HG03103 (cell line): ENCODE data around the gene PALD1.
A peak's percentile ranks its signal among the peaks of the same experiment; 100 is the strongest.

ENCODE experiments used
- ATAC-seq: cut with Tn5 transposase; IDR thresholded peaks from one replicate; pipeline ENCODE4 v1.9.1; 2021; ENCODE audit warnings: low read depth; ENCODE audit not compliant: unreplicated experiment

The PALD1 gene

DNA sequence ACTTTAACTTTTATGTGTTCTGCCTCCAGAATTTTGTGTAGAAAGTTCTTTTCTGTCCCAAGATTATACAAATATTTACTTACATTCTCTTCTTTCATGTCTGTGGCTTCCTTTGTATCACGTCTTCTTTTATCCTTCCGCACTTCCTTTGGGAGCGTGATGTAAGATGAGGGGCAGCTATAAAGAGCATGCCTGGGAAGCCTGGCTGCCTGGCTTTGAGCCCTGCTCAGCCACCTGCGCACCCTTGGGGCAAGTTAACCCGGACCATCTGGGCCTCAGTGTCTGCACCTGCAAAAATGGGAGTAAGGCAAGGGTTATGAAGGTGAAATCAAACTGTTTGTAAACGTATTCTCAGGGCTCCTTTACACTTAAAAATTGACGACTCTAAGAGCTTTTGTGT, 25.2 kb downstream of the PALD1 start:
- no peak for ATAC-seq

DNA sequence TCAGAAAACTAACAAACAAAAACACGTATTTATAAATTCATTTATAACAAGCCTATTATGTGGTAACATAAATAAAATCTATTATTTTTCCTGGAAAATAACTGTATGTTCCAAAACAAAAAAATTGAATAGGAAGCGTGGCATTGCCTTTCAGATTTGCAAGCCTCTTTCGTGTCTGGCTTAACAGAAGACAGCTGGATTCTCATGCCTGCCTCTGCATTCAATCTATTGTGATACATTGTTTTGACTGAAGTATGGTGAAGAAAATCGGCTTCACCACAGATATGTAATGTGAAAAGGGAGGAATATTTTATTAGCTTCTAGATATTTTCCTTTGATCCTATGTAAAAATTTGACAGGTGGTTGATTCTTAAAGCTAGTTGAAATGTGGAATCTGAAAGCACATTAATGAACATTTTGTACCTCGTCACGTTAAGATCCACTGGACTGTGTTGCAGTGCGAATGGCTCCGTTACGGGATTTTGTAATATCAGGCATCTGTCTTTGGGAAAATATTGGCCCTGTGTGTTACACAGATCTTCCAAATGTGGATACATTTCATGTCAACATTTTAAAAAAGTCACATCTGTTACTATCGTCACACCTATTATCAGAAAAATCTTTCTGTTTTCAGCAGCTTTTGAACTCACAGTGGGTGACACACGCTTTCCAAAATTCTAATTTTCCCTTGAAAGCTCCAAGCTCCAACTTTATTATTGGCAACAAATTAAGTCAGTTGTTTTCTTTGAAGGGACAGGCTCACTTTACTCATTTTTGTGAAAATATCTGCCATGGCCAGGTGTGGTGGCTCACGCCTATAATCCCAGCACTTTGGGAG, 26.2 kb downstream of the PALD1 start:
- ATAC-seq: no peak

DNA sequence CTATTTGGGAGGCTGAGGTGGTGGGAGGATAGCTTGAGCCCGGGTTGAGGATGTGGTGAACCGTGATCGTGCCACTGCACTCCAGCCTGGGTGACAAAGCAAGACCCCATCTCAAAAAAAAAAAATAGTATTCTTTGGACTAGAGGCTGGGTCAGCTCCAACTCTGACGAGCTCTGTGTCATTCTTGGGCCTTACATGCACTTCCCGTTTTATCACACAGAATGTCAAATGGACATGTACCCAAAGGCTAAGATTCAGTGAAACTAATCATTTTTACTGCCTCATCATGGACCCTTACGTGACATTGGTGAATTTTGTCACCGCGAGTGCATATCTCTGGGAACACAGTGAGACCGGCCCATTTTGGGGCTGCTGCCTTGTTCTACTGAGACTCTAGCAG, 27.3 kb downstream of the PALD1 start:
- no peak for ATAC-seq

DNA sequence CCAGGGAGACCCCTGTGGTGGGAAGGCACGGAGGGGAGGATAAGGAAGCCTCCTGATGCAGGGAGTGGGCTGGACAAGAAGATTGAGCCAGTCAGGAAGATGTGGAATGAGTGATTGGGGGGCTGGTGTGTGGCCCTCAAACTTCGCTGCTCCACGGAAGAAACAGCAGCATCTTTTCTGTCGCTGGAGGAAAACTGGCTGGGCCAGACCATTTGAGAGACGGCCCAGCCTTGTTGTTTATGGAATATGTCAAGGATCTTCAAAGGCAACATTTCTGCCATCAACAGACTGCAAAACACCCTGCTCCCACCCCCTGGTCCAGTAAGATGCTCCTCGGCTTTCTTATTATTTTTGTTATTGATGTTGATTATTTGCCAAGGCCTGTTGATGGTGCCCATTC, 29.4 kb downstream of the PALD1 start:
- no peak for ATAC-seq

GRCh38 chr10:70508912-70509756, 30.6 kb downstream of the PALD1 start:
- no peak for ATAC-seq

GRCh38 chr10:70509757-70510147, 31.2 kb downstream of the PALD1 start:
- no peak for ATAC-seq

DNA sequence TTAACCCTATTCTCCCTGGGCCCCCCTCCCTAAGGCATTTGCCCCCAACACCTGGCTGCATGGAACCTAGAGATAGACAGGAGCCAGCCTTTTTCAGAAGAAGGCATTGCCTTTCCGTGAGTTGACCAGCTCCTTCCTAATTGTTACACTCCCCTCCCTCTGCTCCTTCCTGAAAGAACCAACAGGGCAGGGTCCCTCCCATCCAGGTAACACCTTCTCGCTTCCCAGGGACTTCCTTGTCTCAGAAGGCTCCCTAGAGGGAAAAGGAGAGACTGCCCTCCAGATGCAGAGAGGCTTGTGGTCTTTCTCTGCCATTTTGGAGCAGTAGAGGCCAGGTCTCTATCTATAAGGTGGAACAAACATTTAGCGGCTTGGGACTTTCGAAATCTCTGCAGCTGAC, 31.9 kb downstream of the PALD1 start:
- no peak for ATAC-seq

GRCh38 chr10:70510904-70511303, 32.3 kb downstream of the PALD1 start:
- ATAC-seq: no peak

DNA sequence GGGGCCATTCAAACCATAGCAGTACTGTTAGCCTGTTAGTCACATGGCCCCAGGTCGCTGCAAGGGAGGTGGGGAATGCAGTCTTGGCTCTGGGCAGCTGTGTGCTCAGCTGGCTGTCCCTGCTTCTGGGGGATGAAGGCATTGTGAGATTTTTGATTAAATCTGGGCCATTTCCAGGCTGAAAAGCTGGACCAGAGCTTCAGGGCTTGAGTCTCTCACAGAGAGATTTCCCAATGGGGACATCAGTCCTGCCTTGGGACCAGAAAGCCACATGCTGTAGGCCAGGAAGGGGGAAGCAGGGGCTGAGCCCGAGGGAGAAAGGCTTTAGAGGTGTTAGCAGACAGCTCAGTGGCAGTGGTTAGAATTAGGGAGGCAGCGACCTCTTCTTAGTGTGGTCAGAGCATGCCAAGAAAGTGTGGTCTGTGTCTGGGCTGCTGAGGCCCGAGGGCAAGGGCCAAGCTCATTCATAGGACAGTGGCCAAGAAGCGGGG, 33.6 kb downstream of the PALD1 start:
- ATAC-seq: no peak

GRCh38 chr10:70513848-70514309, 35.3 kb downstream of the PALD1 start:
- peak; percentile 89 for ATAC-seq

DNA sequence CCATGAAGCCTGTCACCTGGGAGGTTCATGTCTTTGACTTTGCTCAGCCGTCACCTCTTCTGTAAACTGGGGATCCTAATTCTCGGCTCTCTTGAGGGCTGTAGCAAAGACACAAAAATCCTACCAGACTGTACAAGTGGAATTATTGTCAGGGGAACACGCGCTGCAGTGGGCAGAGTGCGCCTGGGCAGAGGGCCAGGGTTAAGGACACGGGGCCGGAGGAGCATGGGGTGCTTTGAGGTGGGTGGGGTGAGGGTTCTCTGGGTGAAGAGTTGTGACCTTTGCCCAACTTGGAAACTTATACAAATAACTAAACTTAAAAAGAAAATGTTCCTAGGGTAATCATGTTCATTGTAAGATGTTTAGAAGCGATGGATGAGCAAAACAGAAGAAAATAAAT, 36.0 kb downstream of the PALD1 start:
- ATAC-seq: no peak

- no peak for ATAC-seq
Measured at GRCh38 chr10:70515035-70515667, 36.6 kb downstream of the PALD1 start.

- ATAC-seq: no peak
Measured at GRCh38 chr10:70518695-70519094, 40.1 kb downstream of the PALD1 start.

DNA sequence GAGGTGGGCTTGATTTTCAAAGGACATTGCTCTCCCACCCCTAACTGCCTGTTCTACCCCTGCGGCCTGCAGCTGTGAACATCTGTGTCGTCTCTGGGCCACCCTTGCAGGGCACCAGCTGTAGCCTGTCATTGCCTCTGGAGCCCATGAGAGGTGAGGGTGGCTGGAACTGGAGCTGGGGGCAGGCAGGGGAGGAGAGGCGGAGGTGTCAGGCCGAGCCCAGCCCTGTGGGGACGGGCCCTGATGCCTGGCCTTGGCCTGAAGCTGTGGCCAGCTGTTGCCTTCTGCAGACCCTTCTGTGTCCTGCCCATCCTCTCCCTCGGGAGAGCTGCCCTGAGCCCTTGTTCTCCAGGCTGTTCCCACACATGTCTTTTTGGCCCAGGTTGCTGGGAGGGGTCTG, 44.5 kb downstream of the PALD1 start:
- no peak for ATAC-seq

GRCh38 chr10:70523549-70523948, 45.0 kb downstream of the PALD1 start:
- ATAC-seq: no peak

DNA sequence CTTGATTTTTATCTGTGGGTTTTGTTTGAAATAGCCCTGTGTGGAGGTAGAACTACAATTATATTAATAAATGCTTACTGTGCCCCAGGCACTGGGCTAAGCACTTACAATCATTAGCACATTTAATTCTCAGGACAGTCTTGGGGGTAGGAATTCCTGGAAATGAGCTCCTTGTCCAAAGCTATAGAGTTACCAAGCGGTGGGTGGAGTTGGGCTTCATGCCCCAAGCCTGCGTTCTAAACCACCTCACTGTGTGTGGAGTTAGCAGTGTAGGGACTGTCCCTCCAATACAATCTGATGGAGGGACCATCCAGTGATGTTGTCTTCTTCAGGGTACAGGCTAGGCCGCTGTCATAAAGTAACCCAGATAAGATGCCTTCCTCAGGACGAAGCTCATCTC, 49.7 kb downstream of the PALD1 start:
- ATAC-seq: no peak

GRCh38 chr10:70528741-70529362, 50.3 kb downstream of the PALD1 start:
- no peak for ATAC-seq

DNA sequence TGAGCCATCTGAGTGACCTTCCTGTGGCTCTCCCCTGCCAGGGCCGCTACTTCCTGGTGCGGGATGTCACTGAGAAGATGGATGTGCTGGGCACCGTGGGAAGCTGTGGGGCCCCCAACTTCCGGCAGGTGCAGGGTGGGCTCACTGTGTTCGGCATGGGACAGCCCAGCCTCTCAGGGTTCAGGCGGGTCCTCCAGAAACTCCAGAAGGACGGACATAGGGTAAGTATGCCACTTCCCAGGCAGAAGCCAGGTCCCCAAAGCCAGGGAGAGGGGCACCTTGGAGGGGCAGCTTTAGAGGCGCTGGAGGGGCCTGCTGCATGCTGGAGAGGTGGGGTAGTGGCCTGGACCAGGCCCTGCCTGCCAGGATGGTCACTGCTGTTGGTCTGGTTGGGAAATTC, 51.3 kb downstream of the PALD1 start:
- ATAC-seq: no peak

DNA sequence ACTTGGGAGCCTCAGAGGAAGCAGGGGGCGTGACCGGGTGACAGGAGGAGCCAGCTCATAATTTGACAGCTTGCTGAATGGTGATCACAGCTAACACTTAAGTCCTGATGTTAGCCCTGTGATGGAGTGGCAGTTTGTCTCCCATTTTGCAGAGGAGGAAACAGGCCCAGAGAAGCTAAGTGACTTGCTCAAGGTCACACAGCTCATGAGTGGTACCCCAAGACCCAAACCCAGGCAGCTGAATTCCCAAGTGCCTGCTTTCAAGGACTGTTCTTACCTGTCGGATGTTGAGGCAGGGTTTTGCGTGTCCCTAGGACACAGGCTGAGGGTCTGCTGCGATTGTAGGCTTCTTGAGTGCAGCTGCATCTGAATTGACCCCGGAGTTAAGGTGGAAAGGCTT, 51.7 kb downstream of the PALD1 start:
- ATAC-seq: no peak

- ATAC-seq: no peak
Measured at GRCh38 chr10:70532554-70533188, 54.1 kb downstream of the PALD1 start.
